C1 segment of cervical spinal cord (tissue), 14 donors: ENCODE measurements around the gene TYROBP.
"Not testable (repeated sequence)": the region's sequence is repeated elsewhere in the genome, so short reads cannot be mapped to it uniquely, and the experiment has no call there.

Experiments
- DNase-seq, 14 donors: peaks; one replicate each; lab custom pipeline; 2025; lab: John Stamatoyannopoulos, UW

TYROBP gene

GRCh38 chr19:35874392-35874930, 33.6 kb downstream of the TYROBP start:
- no peak for DNase-seq

- DNase-seq: no peak
Measured at GRCh38 chr19:35872180-35872579, 35.9 kb downstream of the TYROBP start.

GRCh38 chr19:35871611-35872010, 36.5 kb downstream of the TYROBP start:
- no peak for DNase-seq

- no peak for DNase-seq
Measured at GRCh38 chr19:35870798-35871197, 37.3 kb downstream of the TYROBP start.

- DNase-seq: not testable (repeated sequence)
Measured at GRCh38 chr19:35870124-35870736, 37.9 kb downstream of the TYROBP start.

GRCh38 chr19:35869327-35870123, 38.6 kb downstream of the TYROBP start:
- DNase-seq: peak in 12 of 14 donors; percentile 29 to 80 (median 58)

- no peak for DNase-seq
Measured at GRCh38 chr19:35868823-35869326, 39.2 kb downstream of the TYROBP start.

GRCh38 chr19:35868172-35868822, 39.8 kb downstream of the TYROBP start, which contains the start of gene APLP1:
APLP1 (plus strand) TSS chr19:35868574; CDS start chr19:35868637, 63 bp downstream.
- DNase-seq: peak in 13 of 14 donors; percentile 46 to 90 (median 76)

- DNase-seq: no peak
Measured at GRCh38 chr19:35863018-35863417, 45.1 kb downstream of the TYROBP start.

GRCh38 chr19:35862528-35862927, 45.6 kb downstream of the TYROBP start:
- DNase-seq: no peak

GRCh38 chr19:35861640-35862160, 46.4 kb downstream of the TYROBP start:
- DNase-seq: no peak

GRCh38 chr19:35860818-35861639, 47.1 kb downstream of the TYROBP start:
- DNase-seq: no peak

- DNase-seq: no peak
Measured at GRCh38 chr19:35860436-35860817, 47.7 kb downstream of the TYROBP start.

- DNase-seq: no peak
Measured at GRCh38 chr19:35859414-35859813, 48.7 kb downstream of the TYROBP start.

GRCh38 chr19:35858311-35858710, 49.8 kb downstream of the TYROBP start:
- no peak for DNase-seq

GRCh38 chr19:35856546-35857149, 51.4 kb downstream of the TYROBP start, which contains the start of gene KIRREL2:
KIRREL2 (plus strand) TSS chr19:35856911; CDS start chr19:35857120, 209 bp downstream.
- DNase-seq: peak in 1 of 14 donors; percentile 14
